Ascending aorta (tissue), 2 donors: ENCODE data around the gene NRL. TPM values are rescaled to one million over a fixed set of nuclear protein-coding genes. Genes with fewer than 3 reads are reported as not detected.
A peak's percentile ranks its signal among the peaks of the same experiment; 100 is the strongest.

Experiments used
- DNase-seq, 2 donors: peaks; one replicate each; pipeline ENCODE4 v3.0.0-alpha.2; 2019; ENCODE audit warnings: low spot score in 2 of 2
- H3K27ac ChIP-seq, 2 donors: fragments of 200-600 bp; sonication (generic); one replicate each; pipeline ENCODE4 v1.5.1; 2016 to 2017; ENCODE audit warnings: mild to moderate bottlenecking in 1 of 2
- H3K27me3 ChIP-seq: fragments of 200-600 bp; sonication (generic); one replicate; pipeline ENCODE4 v1.5.1; 2017
- H3K36me3 ChIP-seq, 2 donors: fragments of 200-600 bp; sonication (generic); one replicate each; pipeline ENCODE4 v1.5.1; 2016
- H3K4me1 ChIP-seq, 2 donors: fragments of 200-600 bp; sonication (generic); one replicate each; pipeline ENCODE4 v1.5.1; 2016 to 2017; ENCODE audit warnings: mild to moderate bottlenecking in 1 of 2
- H3K4me3 ChIP-seq, 2 donors: fragments of 200-600 bp; sonication (generic); one replicate each; pipeline ENCODE4 v1.5.1; 2016 to 2017; ENCODE audit warnings: mild to moderate bottlenecking in 1 of 2
- H3K9me3 ChIP-seq, 2 donors: fragments of 200-600 bp; sonication (generic); one replicate each; pipeline ENCODE4 v1.5.1; 2016
- intact Hi-C: fragments of 100-400 bp; cut with DNase I; formaldehyde crosslinking; loops from one replicate; pipeline ENCODE4 v1.15.1; 2023
- total RNA-seq: library from RNA; depleted of rRNA; stranded (reverse); fragments of >200 nt; gene quantifications from one replicate; pipeline ENCODE4 v1.1.0, GENCODE V29; 2016
- TF ChIP-seq, protein P1 (sequence below), 3 experiments: fragments of 200-600 bp in 2 of 3; fragments of 450-650 bp in 1 of 3; sonication (generic) in 2 of 3; IDR thresholded peaks; one replicate each; pipeline ENCODE4 v1.5.1; 2016 to 2019; ENCODE audit warnings: antibody characterized with exemption in 3 of 3, mild to moderate bottlenecking in 1 of 3, moderate library complexity in 1 of 3

Gene NRL
- total RNA-seq, 1 donor from 2014 or later, result not detected

- Histone ChIP-seq H3K9me3 (no peaks in the 10 kb centered on the region), H3K4me1 (peaks cover 9 to 16% of the 10 kb centered on the region in 2 donors), H3K27ac (peak overlapping the region; percentile 98 to 100), H3K36me3 (peaks cover 35 to 36% of the 10 kb centered on the region in 2 donors), H3K4me3 (peak overlapping the region; percentile 78 to 79), H3K27me3 (no peaks in the 10 kb centered on the region)
- intact Hi-C loops, result loop anchor here (1.0 to 10.0 kb wide), 8 partner anchors 21 to 641 kb away; partner anchors contain the start of genes EMC9, IPO4, NFATC4 and PSME1
- no peak for DNase-seq
- TF ChIP-seq, protein P1, sequence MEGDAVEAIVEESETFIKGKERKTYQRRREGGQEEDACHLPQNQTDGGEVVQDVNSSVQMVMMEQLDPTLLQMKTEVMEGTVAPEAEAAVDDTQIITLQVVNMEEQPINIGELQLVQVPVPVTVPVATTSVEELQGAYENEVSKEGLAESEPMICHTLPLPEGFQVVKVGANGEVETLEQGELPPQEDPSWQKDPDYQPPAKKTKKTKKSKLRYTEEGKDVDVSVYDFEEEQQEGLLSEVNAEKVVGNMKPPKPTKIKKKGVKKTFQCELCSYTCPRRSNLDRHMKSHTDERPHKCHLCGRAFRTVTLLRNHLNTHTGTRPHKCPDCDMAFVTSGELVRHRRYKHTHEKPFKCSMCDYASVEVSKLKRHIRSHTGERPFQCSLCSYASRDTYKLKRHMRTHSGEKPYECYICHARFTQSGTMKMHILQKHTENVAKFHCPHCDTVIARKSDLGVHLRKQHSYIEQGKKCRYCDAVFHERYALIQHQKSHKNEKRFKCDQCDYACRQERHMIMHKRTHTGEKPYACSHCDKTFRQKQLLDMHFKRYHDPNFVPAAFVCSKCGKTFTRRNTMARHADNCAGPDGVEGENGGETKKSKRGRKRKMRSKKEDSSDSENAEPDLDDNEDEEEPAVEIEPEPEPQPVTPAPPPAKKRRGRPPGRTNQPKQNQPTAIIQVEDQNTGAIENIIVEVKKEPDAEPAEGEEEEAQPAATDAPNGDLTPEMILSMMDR (IDR thresholded peaks at IDR 0.05), result no peak
Measured at GRCh38 chr14:24115422-24116127, 826 bp upstream of the NRL start.

- peak overlapping the region; percentile 98 to 100 for H3K27ac ChIP-seq
- H3K36me3 ChIP-seq, result peaks cover 19 to 21% of the 10 kb centered on the region in 2 donors
- H3K4me3 ChIP-seq, result peak overlapping the region; percentile 78 to 79
- intact Hi-C loops, result loop anchor here (1.0 to 10.0 kb wide), 8 partner anchors 20 to 793 kb away; partner anchors contain the start of genes IPO4, IRF9, NFATC4 and PABPN1
- no peaks in the 10 kb centered on the region for H3K9me3 ChIP-seq
- no peaks in the 10 kb centered on the region for H3K27me3 ChIP-seq
- peak; percentile 69 to 96 for DNase-seq
- TF ChIP-seq, protein P1 (IDR thresholded peaks at IDR 0.05), result no peak
- H3K4me1 ChIP-seq, result peaks cover 9 to 18% of the 10 kb centered on the region in 2 donors
Measured at GRCh38 chr14:24113801-24114531, 783 bp downstream of the NRL start.

DNA sequence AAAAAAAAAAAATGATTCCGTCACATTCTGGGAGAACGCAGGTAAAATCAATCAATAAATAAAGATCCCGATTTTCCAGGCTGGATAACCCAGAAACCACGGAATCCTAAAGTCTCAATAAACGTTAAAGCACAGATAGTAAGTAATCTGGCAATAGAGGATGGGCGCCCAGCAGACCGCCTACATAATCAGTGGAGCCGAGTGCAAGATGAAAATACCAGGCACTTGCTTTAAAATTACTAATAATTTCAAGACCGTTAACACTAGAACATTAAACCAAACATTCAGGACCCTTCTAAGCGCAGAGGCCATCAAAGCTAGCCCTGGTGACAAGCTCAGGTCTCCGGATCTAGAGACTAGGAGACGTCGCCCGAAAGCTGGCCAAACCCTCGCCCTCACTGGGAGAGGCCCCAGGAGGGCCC lies 1.4 kb downstream of the NRL start:
- peaks cover 13 to 15% of the 10 kb centered on the region in 2 donors for H3K36me3 ChIP-seq
- H3K4me1 ChIP-seq, result peaks cover 9 to 20% of the 10 kb centered on the region in 2 donors
- intact Hi-C loops, result loop anchor here (10.0 kb wide), 2 partner anchors 251 to 639 kb away; partner anchors contain the start of gene NFATC4
- peak overlapping the region; percentile 78 to 79 for H3K4me3 ChIP-seq
- no peak for DNase-seq
- TF ChIP-seq, protein P1 (IDR thresholded peaks at IDR 0.05), result no peak
- H3K27ac ChIP-seq, result peak overlapping the region; percentile 98 to 100
- no peaks in the 10 kb centered on the region for H3K27me3 ChIP-seq
- H3K9me3 ChIP-seq, result no peaks in the 10 kb centered on the region

GRCh38 chr14:24110523-24110922 lies 4.2 kb downstream of the NRL start:
- Histone ChIP-seq H3K4me3 (no peak overlapping the region), H3K36me3 (no peaks in the 10 kb centered on the region), H3K9me3 (no peaks in the 10 kb centered on the region), H3K4me1 (peaks cover 2 to 8% of the 10 kb centered on the region in 2 donors), H3K27ac (no peak overlapping the region), H3K27me3 (no peaks in the 10 kb centered on the region)
- intact Hi-C loops, result loop anchor here (10.0 kb wide), 2 partner anchors 254 to 636 kb away; partner anchors contain the start of gene NFATC4
- TF ChIP-seq, protein P1 (IDR thresholded peaks at IDR 0.05), result no peak
- DNase-seq, result no peak

GRCh38 chr14:24110060-24110459 lies 4.7 kb downstream of the NRL start:
- Histone ChIP-seq H3K4me3 (no peak overlapping the region), H3K27me3 (no peaks in the 10 kb centered on the region), H3K36me3 (no peaks in the 10 kb centered on the region), H3K9me3 (no peaks in the 10 kb centered on the region), H3K27ac (no peak overlapping the region), H3K4me1 (peaks cover 0 to 6% of the 10 kb centered on the region in 2 donors)
- TF ChIP-seq, protein P1 (IDR thresholded peaks at IDR 0.05), result no peak
- intact Hi-C loops, result loop anchor here (10.0 kb wide), 2 partner anchors 255 to 635 kb away; partner anchors contain the start of gene NFATC4
- DNase-seq, result no peak
